T-helper 2 cell treated with Interferon-gamma antibody and Interleukin-4, amounts not matched to agents 5 μg/mL and 100 μg/mL, for 36 hours (primary cell): ENCODE measurements around the gene CAMK2N1.
"Not testable (repeated sequence)": the region's sequence is repeated elsewhere in the genome, so short reads cannot be mapped to it uniquely, and the experiment has no call there.

ENCODE experiments used
- DNase-seq: peaks from one replicate; pipeline ENCODE4 v3.0.0; 2021; ENCODE audit warnings: low spot score
- H3K27ac Mint-ChIP-seq: one replicate; pipeline ENCODE4 v1.8.0; 2021; ENCODE audit warnings: mild to moderate bottlenecking, mixed read lengths
- H3K27me3 Mint-ChIP-seq: one replicate; pipeline ENCODE4 v1.8.0; 2021; ENCODE audit warnings: low read depth, mixed read lengths
- H3K36me3 Mint-ChIP-seq: one replicate; pipeline ENCODE4 v1.8.0; 2021; ENCODE audit warnings: low read depth, mixed read lengths
- H3K4me1 Mint-ChIP-seq: one replicate; pipeline ENCODE4 v1.8.0; 2021; ENCODE audit warnings: low read depth, mixed read lengths
- H3K4me3 Mint-ChIP-seq: one replicate; pipeline ENCODE4 v1.8.0; 2022; ENCODE audit warnings: mild to moderate bottlenecking, moderate library complexity, mixed read lengths
- H3K9me3 Mint-ChIP-seq: one replicate; pipeline ENCODE4 v1.8.0; 2021; ENCODE audit warnings: mixed read lengths

Gene CAMK2N1

GRCh38 chr1:20485527-20486456 lies at the start of gene CAMK2N1:
Gene CAMK2N1 (minus strand): TSS chr1:20486210. CDS start chr1:20485379, 831 bp downstream.
- peaks cover 6% of the 10 kb centered on the region for H3K4me1 Mint-ChIP-seq
- peak; percentile 30 for DNase-seq
- peak within 1 kb of the TSS; percentile 36 for H3K27ac Mint-ChIP-seq
- peak within 1 kb of the TSS; percentile 89 for H3K4me3 Mint-ChIP-seq
- H3K27me3 Mint-ChIP-seq = peaks cover 76% of the 10 kb centered on the region
- H3K36me3 Mint-ChIP-seq = no peaks in the 10 kb centered on the region
- no peaks in the 10 kb centered on the region for H3K9me3 Mint-ChIP-seq

GRCh38 chr1:20534659-20535417 lies 48.8 kb upstream of the CAMK2N1 start:
- no peak for DNase-seq
- H3K4me3 Mint-ChIP-seq = no peak overlapping the region
- peaks cover 22% of the 10 kb centered on the region for H3K27me3 Mint-ChIP-seq
- no peak overlapping the region for H3K27ac Mint-ChIP-seq
- no peaks in the 10 kb centered on the region for H3K4me1 Mint-ChIP-seq
- no peaks in the 10 kb centered on the region for H3K36me3 Mint-ChIP-seq
- no peaks in the 10 kb centered on the region for H3K9me3 Mint-ChIP-seq

- no peak for DNase-seq
- Mint-ChIP-seq H3K4me3 (no peak overlapping the region), H3K36me3 (no peaks in the 10 kb centered on the region), H3K27ac (no peak overlapping the region), H3K9me3 (no peaks in the 10 kb centered on the region), H3K4me1 (no peaks in the 10 kb centered on the region), H3K27me3 (peaks cover 26% of the 10 kb centered on the region)
Measured at GRCh38 chr1:20533635-20534034, 47.6 kb upstream of the CAMK2N1 start.

DNA sequence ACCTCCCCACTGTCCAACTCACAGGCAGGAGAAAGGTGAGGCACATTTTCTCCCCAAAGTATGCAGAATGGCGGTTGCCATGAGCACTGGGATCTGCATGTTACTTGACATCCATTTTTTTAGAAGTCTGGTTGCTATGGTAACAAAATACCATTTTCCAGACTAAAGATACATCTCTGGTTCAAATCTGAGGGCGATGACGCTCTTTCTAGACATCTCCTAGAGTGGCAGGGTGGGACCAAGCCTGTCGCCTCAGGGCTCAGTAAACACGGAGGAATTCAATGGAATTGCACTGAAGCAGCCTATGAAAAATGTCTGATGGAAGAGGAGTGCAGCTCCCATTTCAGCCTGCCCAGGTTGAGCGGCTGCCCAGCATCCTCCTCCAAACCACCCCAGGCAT lies 44.9 kb upstream of the CAMK2N1 start:
- Mint-ChIP-seq H3K27me3 (peaks cover 33% of the 10 kb centered on the region), H3K4me3 (no peak overlapping the region), H3K4me1 (no peaks in the 10 kb centered on the region), H3K27ac (no peak overlapping the region), H3K9me3 (no peaks in the 10 kb centered on the region), H3K36me3 (no peaks in the 10 kb centered on the region)
- no peak for DNase-seq

- H3K36me3 Mint-ChIP-seq = no peaks in the 10 kb centered on the region
- H3K27ac Mint-ChIP-seq = no peak overlapping the region
- no peak for DNase-seq
- H3K9me3 Mint-ChIP-seq = no peaks in the 10 kb centered on the region
- no peaks in the 10 kb centered on the region for H3K4me1 Mint-ChIP-seq
- H3K4me3 Mint-ChIP-seq = no peak overlapping the region
- H3K27me3 Mint-ChIP-seq = peaks cover 35% of the 10 kb centered on the region
Measured at GRCh38 chr1:20530306-20530705, 44.3 kb upstream of the CAMK2N1 start.

- no peak for DNase-seq
- Mint-ChIP-seq H3K4me1 (no peaks in the 10 kb centered on the region), H3K36me3 (no peaks in the 10 kb centered on the region), H3K9me3 (no peaks in the 10 kb centered on the region), H3K4me3 (no peak overlapping the region), H3K27me3 (peaks cover 32% of the 10 kb centered on the region), H3K27ac (no peak overlapping the region)
Measured at GRCh38 chr1:20528221-20528620, 42.2 kb upstream of the CAMK2N1 start.

GRCh38 chr1:20526267-20526666 lies 40.3 kb upstream of the CAMK2N1 start:
- H3K4me1 Mint-ChIP-seq = peaks cover 6% of the 10 kb centered on the region
- H3K27ac Mint-ChIP-seq = no peak overlapping the region
- H3K36me3 Mint-ChIP-seq = no peaks in the 10 kb centered on the region
- no peak overlapping the region for H3K4me3 Mint-ChIP-seq
- peaks cover 31% of the 10 kb centered on the region for H3K27me3 Mint-ChIP-seq
- no peaks in the 10 kb centered on the region for H3K9me3 Mint-ChIP-seq
- DNase-seq = no peak

- H3K27me3 Mint-ChIP-seq = peaks cover 11% of the 10 kb centered on the region
- no peak overlapping the region for H3K27ac Mint-ChIP-seq
- DNase-seq = peak; percentile 41
- H3K4me3 Mint-ChIP-seq = no peak overlapping the region
- no peaks in the 10 kb centered on the region for H3K9me3 Mint-ChIP-seq
- H3K36me3 Mint-ChIP-seq = no peaks in the 10 kb centered on the region
- peaks cover 12% of the 10 kb centered on the region for H3K4me1 Mint-ChIP-seq
Measured at GRCh38 chr1:20521960-20522861, 36.2 kb upstream of the CAMK2N1 start.

GRCh38 chr1:20519609-20520262 lies 33.7 kb upstream of the CAMK2N1 start:
- H3K4me3 Mint-ChIP-seq, H3K36me3 Mint-ChIP-seq, H3K27ac Mint-ChIP-seq, H3K27me3 Mint-ChIP-seq, H3K9me3 Mint-ChIP-seq, DNase-seq: not testable (repeated sequence)
- peaks cover 12% of the 10 kb centered on the region for H3K4me1 Mint-ChIP-seq

DNA sequence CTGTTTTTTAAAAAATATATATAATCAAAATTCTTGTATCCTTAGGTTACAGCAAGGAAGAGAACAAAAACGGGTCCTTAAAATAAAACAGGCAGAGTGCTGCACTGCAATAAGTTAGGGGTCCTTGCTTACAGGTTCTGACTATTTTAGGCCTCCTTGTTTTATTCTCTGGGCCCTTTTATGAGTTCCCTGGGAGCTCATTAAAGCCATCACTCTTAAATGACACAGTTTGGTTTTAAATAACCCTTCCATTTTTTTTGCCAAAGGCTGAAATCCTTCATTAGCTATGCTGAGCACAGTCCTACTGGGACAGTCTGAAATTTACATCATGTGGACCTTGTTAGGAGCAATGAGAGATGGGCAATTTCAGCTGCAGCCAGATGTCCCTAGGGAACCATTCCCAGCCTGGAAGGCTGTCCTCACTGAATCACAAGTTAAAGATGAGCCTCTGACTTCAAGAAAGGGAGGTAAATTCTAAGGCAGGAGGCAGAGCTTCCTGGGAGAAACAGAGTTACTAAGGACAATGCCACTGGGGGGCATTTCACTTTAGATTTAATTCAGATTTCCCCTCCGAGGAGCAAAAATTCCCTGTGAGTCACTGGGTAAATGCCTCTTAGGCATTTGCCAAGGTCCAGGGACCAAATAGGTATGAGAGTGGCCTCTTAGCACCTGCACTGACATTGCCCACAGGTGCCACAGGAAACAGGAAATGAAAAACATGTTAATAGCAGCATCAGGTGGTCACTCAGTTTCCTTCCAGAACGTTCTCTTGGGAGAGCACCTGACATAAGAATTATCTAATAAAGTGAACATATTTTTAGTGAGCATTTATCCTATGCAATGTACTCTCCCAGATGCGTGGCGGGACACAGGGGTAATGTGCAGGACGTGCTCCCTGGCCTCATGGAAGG lies 25.8 kb upstream of the CAMK2N1 start:
- DNase-seq = no peak
- H3K36me3 Mint-ChIP-seq = peaks cover 5% of the 10 kb centered on the region
- no peak overlapping the region for H3K27ac Mint-ChIP-seq
- H3K9me3 Mint-ChIP-seq = no peaks in the 10 kb centered on the region
- peaks cover 6% of the 10 kb centered on the region for H3K27me3 Mint-ChIP-seq
- peaks cover 3% of the 10 kb centered on the region for H3K4me1 Mint-ChIP-seq
- no peak overlapping the region for H3K4me3 Mint-ChIP-seq

DNA sequence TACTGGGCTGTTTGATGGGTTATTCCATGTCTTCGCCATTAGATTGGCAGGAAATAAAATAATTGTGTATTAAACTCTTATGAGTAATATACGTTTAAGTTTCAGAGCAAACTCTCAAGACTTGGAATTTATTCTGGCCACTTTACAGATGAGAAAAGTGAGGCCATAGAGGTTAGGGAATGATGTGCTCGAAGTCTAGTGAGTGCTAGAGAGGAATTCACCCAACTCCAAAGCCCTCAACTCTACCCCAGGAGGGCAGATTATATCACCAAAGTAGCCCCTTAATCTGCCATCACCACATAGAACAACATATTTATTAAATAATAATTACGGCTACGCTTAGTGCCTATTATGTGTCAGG lies 22.4 kb upstream of the CAMK2N1 start:
- Mint-ChIP-seq H3K27me3 (peaks cover 4% of the 10 kb centered on the region), H3K36me3 (peaks cover 8% of the 10 kb centered on the region), H3K4me3 (peak overlapping the region; percentile 98), H3K9me3 (no peaks in the 10 kb centered on the region), H3K4me1 (peaks cover 13% of the 10 kb centered on the region), H3K27ac (peak overlapping the region; percentile 93)
- DNase-seq = no peak

DNA sequence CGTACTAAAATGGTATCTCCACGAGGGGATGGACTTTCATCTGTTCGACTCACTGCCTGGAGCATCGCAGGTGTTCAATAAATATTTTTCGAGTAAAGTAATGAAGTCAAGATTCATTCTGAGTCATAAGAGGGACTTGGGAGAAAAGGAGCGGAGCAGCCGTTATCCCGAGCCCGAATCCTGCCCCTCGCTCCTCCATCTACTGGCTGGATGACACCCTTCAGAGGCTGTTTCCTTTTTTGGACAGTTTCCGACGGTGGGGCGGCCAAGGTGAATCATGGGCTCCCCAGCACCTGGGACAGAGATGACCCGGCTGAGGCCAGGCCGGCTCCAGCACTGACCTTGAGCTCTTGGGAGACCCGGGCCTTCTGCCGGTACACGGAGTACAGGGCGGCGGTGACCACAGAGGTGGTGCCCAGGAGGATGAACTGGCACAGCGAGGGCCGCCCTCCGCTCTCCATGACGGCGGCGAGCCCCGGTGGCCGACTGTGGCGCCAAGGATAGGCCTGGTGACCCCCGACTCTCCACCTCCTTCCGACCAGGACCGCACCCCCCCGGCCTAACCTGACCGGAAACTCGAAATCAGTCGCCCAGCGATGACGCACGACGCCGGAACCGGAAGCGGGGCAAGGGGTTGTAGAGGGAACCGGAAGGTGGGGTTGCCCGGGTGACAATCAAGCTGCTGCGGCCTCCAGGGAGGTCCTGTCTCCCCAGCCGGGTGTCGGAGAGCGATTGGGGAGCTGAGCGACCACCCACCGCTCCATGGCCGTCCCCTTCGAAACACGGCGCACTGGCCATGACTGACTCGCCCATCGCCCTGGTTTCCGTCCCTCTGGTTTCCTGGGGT lies 21.8 kb upstream of the CAMK2N1 start, which contains the start of gene MUL1:
MUL1 (minus strand) TSS at position 588 of the 847 bp plus-strand sequence; CDS start at position 461, 127 bp downstream.
- peaks cover 13% of the 10 kb centered on the region for H3K4me1 Mint-ChIP-seq
- peak; percentile 92 for DNase-seq
- H3K9me3 Mint-ChIP-seq = no peaks in the 10 kb centered on the region
- H3K27me3 Mint-ChIP-seq = peaks cover 4% of the 10 kb centered on the region
- H3K4me3 Mint-ChIP-seq = peak within 1 kb of the TSS; percentile 98
- H3K36me3 Mint-ChIP-seq = peaks cover 8% of the 10 kb centered on the region
- peak within 1 kb of the TSS; percentile 93 for H3K27ac Mint-ChIP-seq
